ENCODE measurements around the gene BNIP3.

Gene BNIP3

GRCh38 chr10:131949041-131949862 lies 32.5 kb downstream of the BNIP3 start:
- DNase-seq (ENCODE audit: low read depth in 2 of 2), result no peak

- DNase-seq (ENCODE audit: low read depth in 2 of 2), result no peak
Observed at GRCh38 chr10:131948501-131948900, 33.2 kb downstream of the BNIP3 start.

GRCh38 chr10:131947631-131948347 lies 33.9 kb downstream of the BNIP3 start:
- no peak for DNase-seq (ENCODE audit: low read depth in 2 of 2)

- no peak for DNase-seq (ENCODE audit: low read depth in 2 of 2)
Observed at GRCh38 chr10:131946880-131947279, 34.8 kb downstream of the BNIP3 start.

- no peak for DNase-seq (ENCODE audit: low read depth in 2 of 2)
Observed at GRCh38 chr10:131946321-131946751, 35.4 kb downstream of the BNIP3 start.

- no peak for DNase-seq (ENCODE audit: low read depth in 2 of 2)
Observed at GRCh38 chr10:131944976-131945695, 36.6 kb downstream of the BNIP3 start.

- no peak for DNase-seq (ENCODE audit: low read depth in 2 of 2)
Observed at GRCh38 chr10:131944412-131944811, 37.3 kb downstream of the BNIP3 start.

- DNase-seq (ENCODE audit: low read depth in 2 of 2), result no peak
Observed at GRCh38 chr10:131943021-131943814, 38.5 kb downstream of the BNIP3 start.

- no peak for DNase-seq (ENCODE audit: low read depth in 2 of 2)
Observed at GRCh38 chr10:131942455-131942854, 39.3 kb downstream of the BNIP3 start.

GRCh38 chr10:131938681-131939080 lies 43.0 kb downstream of the BNIP3 start:
- no peak for DNase-seq (ENCODE audit: low read depth in 2 of 2)

GRCh38 chr10:131937836-131938235 lies 43.9 kb downstream of the BNIP3 start:
- DNase-seq (ENCODE audit: low read depth in 2 of 2), result no peak

GRCh38 chr10:131936736-131937135 lies 45.0 kb downstream of the BNIP3 start:
- DNase-seq (ENCODE audit: low read depth in 2 of 2), result no peak

GRCh38 chr10:131936294-131936693 lies 45.4 kb downstream of the BNIP3 start:
- DNase-seq (ENCODE audit: low read depth in 2 of 2), result no peak

- DNase-seq (ENCODE audit: low read depth in 2 of 2), result no peak
Observed at GRCh38 chr10:131935260-131935659, 46.5 kb downstream of the BNIP3 start.

- DNase-seq (ENCODE audit: low read depth in 2 of 2), result no peak
Observed at GRCh38 chr10:131934769-131935168, 47.0 kb downstream of the BNIP3 start.

GRCh38 chr10:131933696-131934086 lies 48.0 kb downstream of the BNIP3 start:
- no peak for DNase-seq (ENCODE audit: low read depth in 2 of 2)

GRCh38 chr10:131933016-131933695 lies 48.6 kb downstream of the BNIP3 start:
- no peak for DNase-seq (ENCODE audit: low read depth in 2 of 2)

GRCh38 chr10:131931981-131932380 lies 49.7 kb downstream of the BNIP3 start:
- no peak for DNase-seq (ENCODE audit: low read depth in 2 of 2)

GRCh38 chr10:131930586-131931330 lies 51.0 kb downstream of the BNIP3 start:
- DNase-seq (ENCODE audit: low read depth in 2 of 2), result no peak

GRCh38 chr10:131930150-131930549 lies 51.6 kb downstream of the BNIP3 start:
- DNase-seq (ENCODE audit: low read depth in 2 of 2), result no peak

Data from stimulated activated CD4-positive, alpha-beta T cell treated with anti-CD3 and anti-CD28 coated beads, Interleukin-4, amount 100 ng/mL, for 48 hours (primary cell).